Measurements from ENCODE around the gene PSMD9.
"Not testable (repeated sequence)": the region's sequence is repeated elsewhere in the genome, so short reads cannot be mapped to it uniquely, and the experiment has no call there.

PSMD9 gene

DNA sequence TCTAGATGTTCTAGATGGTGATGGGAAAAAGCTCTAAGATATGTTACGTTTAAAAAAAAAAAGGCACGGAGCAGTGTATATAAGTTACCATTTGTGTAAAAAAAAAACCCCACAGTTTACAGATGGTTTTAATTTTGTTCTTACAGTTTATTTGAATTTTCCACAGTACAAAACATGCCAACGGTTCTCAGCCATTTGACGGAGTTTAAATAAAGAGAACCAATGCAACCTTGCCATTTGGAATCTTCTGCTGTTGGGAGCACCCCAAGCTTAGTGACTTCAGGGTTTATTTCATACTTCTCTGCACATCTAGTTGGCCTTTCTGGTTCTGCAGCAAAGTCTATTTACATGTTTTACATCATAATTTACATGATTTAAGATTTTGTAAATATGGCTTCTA, 22.3 kb upstream of the PSMD9 start:
- TF ChIP-seq, protein P1, sequence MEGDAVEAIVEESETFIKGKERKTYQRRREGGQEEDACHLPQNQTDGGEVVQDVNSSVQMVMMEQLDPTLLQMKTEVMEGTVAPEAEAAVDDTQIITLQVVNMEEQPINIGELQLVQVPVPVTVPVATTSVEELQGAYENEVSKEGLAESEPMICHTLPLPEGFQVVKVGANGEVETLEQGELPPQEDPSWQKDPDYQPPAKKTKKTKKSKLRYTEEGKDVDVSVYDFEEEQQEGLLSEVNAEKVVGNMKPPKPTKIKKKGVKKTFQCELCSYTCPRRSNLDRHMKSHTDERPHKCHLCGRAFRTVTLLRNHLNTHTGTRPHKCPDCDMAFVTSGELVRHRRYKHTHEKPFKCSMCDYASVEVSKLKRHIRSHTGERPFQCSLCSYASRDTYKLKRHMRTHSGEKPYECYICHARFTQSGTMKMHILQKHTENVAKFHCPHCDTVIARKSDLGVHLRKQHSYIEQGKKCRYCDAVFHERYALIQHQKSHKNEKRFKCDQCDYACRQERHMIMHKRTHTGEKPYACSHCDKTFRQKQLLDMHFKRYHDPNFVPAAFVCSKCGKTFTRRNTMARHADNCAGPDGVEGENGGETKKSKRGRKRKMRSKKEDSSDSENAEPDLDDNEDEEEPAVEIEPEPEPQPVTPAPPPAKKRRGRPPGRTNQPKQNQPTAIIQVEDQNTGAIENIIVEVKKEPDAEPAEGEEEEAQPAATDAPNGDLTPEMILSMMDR (IDR thresholded peaks at IDR 0.05; ENCODE audit: extremely low read depth, missing control alignments) = no peak
- DNase-seq (ENCODE audit: low spot score) = no peak

DNA sequence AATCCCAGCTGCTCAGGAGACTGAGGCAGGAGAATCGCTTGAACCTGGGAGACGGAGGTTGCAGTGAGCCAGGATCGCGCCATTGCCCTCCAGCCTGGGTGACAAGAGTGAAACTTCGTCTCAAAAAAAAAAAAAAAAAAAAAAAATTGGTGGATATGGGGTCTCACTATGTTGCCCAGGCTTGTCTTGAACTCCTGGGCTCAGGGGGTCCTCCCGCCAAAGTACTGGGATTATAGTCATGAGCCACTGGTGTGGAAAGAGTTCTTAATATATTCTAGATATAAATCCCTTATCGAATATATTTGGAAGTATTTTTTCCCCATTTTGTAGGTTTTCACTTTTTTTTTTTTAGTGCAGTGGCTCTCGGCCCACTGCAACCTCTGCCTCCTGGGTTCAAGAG, 19.4 kb upstream of the PSMD9 start:
- not testable (repeated sequence) for DNase-seq (ENCODE audit: low spot score)

DNA sequence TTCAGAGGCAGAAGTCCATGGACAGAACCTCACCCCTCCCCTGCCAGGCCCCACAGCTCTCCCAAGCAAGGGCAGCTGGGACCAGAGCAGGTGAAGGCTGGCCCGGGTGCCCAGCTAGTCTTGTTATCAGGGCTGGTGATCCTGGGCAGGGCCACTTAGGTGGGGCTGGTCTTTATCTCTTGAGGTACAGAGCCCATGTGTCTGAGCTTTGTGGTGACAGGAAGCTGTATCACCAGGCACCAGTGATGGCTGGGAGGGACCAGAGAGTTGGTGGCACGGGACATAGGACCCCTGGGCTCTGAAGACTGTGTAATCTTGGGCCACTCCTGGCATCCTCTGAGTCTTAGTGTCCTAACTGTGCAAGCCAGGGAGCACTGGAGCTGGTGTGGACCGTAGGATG, 17.1 kb upstream of the PSMD9 start:
- TF ChIP-seq, protein P1 (IDR thresholded peaks at IDR 0.05; ENCODE audit: extremely low read depth, missing control alignments) = no peak

DNA sequence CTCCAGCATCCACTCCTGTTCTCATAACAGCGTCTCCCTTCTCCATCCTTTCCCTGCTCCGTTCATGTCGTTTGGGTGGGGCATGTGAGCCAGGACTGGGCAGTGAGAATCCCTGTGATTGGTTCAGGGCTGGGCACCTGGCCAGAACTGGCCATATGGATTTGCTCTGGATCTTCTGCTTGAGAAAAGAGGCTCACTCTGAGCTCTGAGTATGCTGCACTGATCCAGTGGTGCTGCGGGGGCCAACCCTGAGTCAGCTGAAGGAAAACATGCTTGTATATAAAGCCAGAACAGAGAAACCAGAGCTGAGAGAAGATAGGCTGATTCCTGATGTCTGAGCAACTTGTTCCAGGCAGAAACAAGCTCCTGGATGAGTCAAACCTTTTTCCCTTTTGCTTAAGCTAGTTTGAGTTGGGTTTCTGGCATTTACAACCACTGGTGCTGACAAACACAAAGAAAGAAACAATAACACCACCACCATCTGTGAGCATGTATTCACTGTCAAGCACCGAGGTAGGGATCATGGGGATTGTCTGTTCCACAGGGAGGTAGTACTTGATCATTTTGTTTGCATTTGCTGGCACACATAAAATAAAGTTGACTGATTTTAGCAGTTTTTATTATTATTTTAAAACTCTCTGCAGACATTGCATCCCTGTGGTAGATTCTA, 15.9 kb upstream of the PSMD9 start:
- DNase-seq (ENCODE audit: low spot score) = no peak
- TF ChIP-seq, protein P1 (IDR thresholded peaks at IDR 0.05; ENCODE audit: extremely low read depth, missing control alignments) = no peak

More for the DNA sequence above, 17.1 kb upstream of the PSMD9 start:
- no peak for DNase-seq (ENCODE audit: low spot score)

DNA sequence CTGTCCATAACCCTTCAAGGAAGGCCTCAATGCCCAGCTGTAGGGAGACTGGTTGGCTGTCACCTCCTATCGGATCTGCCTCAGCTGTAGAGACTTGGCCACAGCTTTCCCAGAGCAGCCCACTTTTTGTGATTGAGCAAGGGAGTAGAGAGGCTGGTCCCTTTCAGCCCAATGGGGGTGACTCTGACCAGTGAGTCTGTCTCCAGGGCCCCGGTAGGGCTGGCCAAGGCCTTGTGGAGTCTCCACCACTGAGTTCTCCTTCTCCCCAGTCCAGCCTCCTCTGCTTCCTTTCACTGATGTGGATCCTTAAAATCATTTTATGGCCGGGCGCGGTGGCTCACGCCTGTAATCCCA, 15.4 kb upstream of the PSMD9 start:
- no peak for DNase-seq (ENCODE audit: low spot score)
- TF ChIP-seq, protein P1 (IDR thresholded peaks at IDR 0.05; ENCODE audit: extremely low read depth, missing control alignments) = no peak

DNA sequence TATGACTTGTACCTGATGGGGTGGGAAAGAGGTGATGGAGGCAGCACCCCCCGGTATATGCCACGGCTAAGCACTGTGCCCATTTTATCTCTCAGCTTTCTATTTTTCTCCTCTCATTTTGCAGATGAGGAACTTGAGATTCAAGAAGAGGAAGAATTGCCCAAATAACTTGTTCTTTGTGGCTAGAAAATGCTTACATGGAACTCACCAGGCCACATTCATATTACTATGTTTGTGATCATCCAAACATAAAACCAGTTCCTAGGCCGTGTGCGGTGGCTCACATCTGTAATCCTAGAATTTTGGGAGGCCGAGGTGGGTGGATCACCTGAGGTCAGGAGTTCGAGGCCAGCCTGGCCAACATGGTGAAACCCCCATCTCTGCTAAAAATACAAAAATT, 14.5 kb upstream of the PSMD9 start:
- TF ChIP-seq, protein P1 (IDR thresholded peaks at IDR 0.05; ENCODE audit: extremely low read depth, missing control alignments) = no peak
- DNase-seq (ENCODE audit: low spot score) = no peak

DNA sequence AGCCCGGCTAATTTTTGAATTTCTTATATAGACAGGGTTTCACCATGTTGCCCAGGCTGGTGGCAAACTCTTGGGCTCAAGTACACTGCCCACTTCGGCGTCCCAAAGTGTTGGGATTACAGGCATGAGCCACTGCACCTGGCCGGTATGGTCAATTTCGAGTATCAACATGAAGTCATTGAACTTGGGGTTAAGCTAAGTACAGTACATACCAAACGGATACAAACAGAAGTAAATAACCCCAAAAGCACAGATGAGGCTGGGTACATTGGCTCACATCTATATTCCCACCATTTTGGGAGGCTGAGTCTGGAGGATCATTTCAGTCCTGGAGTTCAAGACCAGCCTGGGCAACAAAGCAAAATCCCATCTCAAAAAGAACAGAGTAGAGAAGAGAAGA, 13.0 kb upstream of the PSMD9 start:
- no peak for DNase-seq (ENCODE audit: low spot score)
- TF ChIP-seq, protein P1 (IDR thresholded peaks at IDR 0.05; ENCODE audit: extremely low read depth, missing control alignments) = no peak

DNA sequence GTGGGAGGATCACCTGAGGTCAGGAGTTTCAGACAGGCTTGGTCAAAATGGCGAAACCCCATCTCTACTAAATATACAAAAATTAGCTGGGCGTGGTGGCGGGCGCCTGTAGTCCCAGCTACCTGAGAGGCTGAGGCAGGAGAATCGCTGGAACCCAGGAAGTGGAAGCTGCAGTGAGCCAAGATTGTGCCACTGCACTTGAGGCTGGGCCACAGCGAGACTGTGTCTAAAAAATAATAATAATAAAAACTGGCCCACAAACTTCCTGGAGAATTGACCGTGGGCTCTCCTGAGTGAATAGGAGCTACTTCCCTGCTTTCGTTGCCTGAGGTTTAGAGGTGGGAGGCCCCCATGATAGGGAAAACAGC, 12.5 kb upstream of the PSMD9 start:
- not testable (repeated sequence) for DNase-seq (ENCODE audit: low spot score)

DNA sequence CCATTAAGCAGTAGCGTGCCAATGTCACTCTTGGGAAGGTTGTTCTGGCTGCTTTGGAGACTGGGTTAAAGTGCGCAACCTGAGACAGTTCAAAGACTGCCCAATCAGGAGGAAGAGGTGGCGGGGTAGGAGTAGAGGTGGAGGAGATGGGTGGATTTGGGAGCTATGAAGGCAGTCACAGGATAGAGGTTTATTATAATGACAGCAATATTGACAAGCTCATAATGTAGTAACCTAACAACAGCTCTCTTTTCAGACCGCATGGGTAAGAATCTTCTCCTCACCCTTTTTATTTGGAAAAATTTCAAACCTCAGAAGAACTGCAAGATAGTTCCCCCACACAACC, 5.3 kb upstream of the PSMD9 start:
- no peak for DNase-seq (ENCODE audit: low spot score)
- TF ChIP-seq, protein P1 (IDR thresholded peaks at IDR 0.05; ENCODE audit: extremely low read depth, missing control alignments) = no peak

DNA sequence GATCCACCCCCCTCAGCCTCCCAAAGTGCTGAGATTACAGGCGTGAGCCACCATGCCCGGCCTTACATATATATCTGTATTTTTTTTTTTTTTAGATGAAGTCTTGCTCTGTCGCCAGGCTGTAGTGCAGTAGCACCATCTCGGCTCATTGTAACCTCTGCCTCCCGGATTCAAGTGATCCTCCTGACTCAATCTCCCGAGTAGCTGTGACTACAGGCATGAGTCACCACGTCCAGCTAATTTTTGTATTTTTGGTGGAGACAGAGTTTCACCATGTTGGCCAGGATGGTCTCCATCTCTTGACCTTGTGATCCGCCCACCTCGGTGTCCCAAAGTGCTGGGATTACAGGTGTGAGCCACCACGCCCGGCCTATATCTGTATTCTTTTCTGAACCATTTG, 3.5 kb upstream of the PSMD9 start:
- DNase-seq (ENCODE audit: low spot score) = not testable (repeated sequence)
